ENCODE data around the gene SRRM1.
"Not testable (repeated sequence)": the region's sequence is repeated elsewhere in the genome, so short reads cannot be mapped to it uniquely, and the experiment has no call there.

The SRRM1 gene

DNA sequence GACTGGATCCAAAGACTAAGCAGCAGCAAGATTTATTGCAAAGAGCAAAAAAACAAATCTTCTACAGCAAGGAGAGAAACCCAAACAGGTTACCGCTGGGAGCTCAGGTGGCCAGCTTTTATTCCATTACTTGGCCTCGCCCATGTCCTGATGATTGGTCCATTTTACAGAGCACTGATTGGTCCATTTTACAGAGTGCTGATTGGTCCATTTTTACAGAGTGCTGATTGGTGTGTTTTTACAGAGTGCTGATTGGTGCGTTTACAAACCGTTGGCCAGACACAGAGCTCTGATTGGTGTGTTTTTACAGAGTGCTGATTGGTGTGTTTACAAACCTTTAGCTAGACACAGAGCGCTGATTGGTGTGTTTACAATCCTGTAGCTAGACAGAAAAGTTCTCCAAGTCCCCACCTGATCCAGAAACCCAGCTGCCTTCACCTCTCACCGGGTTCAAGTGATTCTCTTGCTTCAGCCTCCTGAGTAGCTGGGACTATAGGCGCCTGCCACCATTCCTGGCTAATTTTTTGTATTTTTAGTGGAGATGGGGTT, 54.4 kb downstream of the SRRM1 start:
- not testable (repeated sequence) for H3K9me3 ChIP-seq (ENCODE audit: control insufficient read depth, insufficient read depth, low read length); H3K27me3 ChIP-seq (ENCODE audit: control insufficient read depth, insufficient read depth, low read length); H3K4me3 ChIP-seq (ENCODE audit: low read depth, low read length); H3K9ac ChIP-seq (ENCODE audit: low read depth, low read length); H3K36me3 ChIP-seq (ENCODE audit: control insufficient read depth, insufficient read depth, low read length); H3K4me1 ChIP-seq (ENCODE audit: control insufficient read depth, insufficient read depth, low read length)

DNA sequence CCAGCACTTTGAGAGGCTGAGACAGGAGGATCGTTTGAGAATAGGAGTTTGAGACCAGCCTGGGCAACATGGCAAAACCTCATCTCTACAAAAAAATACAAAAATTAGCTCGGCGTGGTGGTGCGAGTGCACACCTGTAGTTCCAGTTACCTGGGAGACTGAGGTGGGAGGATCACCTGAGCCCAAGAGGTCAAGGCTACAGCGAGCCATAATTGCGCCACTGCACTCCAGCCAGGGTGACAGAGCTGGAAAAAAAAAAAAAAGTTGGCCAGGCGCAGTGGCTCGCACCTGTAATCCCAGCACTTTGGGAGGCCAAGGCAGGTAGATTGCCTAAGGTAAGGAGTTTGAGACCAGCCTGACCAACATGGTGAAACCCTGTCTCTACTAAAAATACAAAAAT, 55.2 kb downstream of the SRRM1 start:
- not testable (repeated sequence) for H3K36me3 ChIP-seq (ENCODE audit: control insufficient read depth, insufficient read depth, low read length); H3K9ac ChIP-seq (ENCODE audit: low read depth, low read length); H3K9me3 ChIP-seq (ENCODE audit: control insufficient read depth, insufficient read depth, low read length); H3K4me1 ChIP-seq (ENCODE audit: control insufficient read depth, insufficient read depth, low read length); H3K4me3 ChIP-seq (ENCODE audit: low read depth, low read length); H3K27me3 ChIP-seq (ENCODE audit: control insufficient read depth, insufficient read depth, low read length)

DNA sequence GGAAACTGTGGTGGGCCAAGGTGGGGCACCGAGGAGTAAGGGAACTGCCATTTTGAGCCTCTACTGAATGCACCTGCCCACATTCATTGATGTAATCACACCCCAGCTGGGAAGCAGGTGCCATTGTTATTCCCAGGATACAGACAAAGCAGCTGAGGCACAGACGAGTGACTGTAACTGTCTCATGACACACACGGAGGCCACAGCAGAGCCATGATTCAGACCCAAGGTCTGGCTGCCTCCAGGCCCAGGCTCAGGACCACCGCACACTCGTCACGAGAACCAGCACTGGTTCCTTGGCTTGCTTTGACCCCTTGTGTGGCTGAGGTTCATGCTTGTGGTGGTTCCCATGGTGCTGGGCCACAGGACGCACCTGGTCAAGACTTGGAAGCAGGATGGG, 56.5 kb downstream of the SRRM1 start:
- Histone ChIP-seq H3K4me3 (ENCODE audit: low read depth, low read length) (no peak overlapping the region), H3K36me3 (ENCODE audit: control insufficient read depth, insufficient read depth, low read length) (no peaks in the 10 kb centered on the region), H3K9me3 (ENCODE audit: control insufficient read depth, insufficient read depth, low read length) (no peaks in the 10 kb centered on the region), H3K27me3 (ENCODE audit: control insufficient read depth, insufficient read depth, low read length) (no peaks in the 10 kb centered on the region), H3K9ac (ENCODE audit: low read depth, low read length) (no peak overlapping the region), H3K4me1 (ENCODE audit: control insufficient read depth, insufficient read depth, low read length) (peaks cover 5% of the 10 kb centered on the region)

DNA sequence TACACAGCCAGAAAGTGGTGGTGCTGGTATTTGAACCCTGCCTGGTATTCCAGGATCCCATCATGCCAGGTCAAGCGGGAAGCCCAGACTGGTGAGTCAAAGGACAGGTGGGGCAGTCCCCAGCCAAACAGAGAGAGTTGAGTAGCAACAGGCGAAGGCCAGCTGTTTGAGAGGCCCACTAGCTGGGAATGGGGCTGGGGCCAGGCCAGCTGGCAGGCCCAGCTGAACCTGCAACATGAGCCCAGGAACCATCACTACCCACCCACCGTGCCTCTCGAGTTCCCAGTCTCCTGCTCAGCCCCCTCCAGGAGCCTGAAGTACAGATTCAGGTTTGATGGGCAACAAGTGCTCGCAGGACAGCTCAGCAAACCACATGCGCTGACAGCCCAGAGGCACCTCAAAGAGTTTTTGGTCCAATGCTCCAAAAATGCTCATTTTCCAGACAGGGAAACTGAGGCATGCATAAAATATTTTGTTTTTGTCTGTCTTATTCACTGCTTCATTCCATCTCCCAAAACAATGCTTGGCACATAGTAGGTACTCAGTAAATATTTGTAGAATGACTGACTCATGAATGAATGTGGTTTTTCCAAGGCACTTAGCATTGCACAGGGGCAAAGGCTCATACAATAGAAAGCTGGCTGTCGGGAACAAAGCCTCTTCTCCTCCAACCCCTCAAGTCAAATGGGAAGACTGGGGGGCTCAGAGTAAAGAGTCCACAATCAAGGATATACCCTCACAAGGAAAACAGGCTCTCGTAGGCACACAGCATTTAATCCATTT, 59.6 kb downstream of the SRRM1 start:
- peaks cover 10% of the 10 kb centered on the region for H3K4me1 ChIP-seq (ENCODE audit: control insufficient read depth, insufficient read depth, low read length)
- no peaks in the 10 kb centered on the region for H3K36me3 ChIP-seq (ENCODE audit: control insufficient read depth, insufficient read depth, low read length)
- H3K9me3 ChIP-seq (ENCODE audit: control insufficient read depth, insufficient read depth, low read length) = no peaks in the 10 kb centered on the region

DNA sequence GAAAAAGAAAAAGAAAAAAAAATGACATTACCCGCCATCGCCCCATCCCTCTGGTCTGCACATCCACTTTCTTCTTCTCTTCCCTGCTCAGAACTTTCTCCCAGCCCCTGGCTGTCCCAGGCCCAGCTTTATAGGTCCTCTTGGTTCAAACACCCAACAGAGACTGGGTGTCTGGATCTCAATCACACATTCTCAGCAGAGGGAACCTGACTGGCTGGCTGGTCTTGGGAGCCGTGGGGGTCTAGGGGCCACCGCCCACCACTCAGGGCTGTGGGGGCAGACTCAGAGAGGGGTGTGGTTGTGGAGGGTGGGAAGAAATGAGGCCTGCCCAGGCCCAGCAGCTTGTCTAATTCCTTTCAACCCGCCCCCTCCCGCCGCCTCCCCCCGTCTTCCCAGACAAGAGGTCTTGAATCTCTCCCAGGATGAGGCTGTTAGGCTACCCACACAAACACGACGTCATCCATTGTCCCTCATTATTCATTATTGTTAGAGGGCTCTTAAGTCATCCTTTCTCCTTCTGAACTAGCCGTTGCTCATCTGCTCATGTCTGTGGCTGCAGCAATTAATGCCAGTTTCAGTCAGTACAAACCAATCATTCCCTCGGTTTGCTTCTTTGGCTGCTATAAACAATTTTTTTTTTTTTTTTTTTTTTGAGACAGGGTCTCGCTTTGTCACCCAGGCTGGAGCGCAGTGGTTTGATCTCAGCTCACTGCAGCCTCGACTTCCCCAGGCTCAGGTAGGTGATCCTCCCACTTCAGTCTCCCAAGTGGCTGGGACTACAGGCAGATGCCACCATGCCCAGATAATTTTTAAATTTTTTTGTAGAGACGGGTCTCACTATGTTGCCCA, 61.5 kb downstream of the SRRM1 start:
- Histone ChIP-seq H3K4me1 (ENCODE audit: control insufficient read depth, insufficient read depth, low read length) (peaks cover 10% of the 10 kb centered on the region), H3K9ac (ENCODE audit: low read depth, low read length) (no peak overlapping the region), H3K4me3 (ENCODE audit: low read depth, low read length) (no peak overlapping the region), H3K36me3 (ENCODE audit: control insufficient read depth, insufficient read depth, low read length) (no peaks in the 10 kb centered on the region), H3K27me3 (ENCODE audit: control insufficient read depth, insufficient read depth, low read length) (no peaks in the 10 kb centered on the region), H3K9me3 (ENCODE audit: control insufficient read depth, insufficient read depth, low read length) (no peaks in the 10 kb centered on the region)

More for the DNA sequence above, 59.6 kb downstream of the SRRM1 start:
- Histone ChIP-seq H3K4me3 (ENCODE audit: low read depth, low read length) (no peak overlapping the region), H3K9ac (ENCODE audit: low read depth, low read length) (no peak overlapping the region), H3K27me3 (ENCODE audit: control insufficient read depth, insufficient read depth, low read length) (no peaks in the 10 kb centered on the region)

DNA sequence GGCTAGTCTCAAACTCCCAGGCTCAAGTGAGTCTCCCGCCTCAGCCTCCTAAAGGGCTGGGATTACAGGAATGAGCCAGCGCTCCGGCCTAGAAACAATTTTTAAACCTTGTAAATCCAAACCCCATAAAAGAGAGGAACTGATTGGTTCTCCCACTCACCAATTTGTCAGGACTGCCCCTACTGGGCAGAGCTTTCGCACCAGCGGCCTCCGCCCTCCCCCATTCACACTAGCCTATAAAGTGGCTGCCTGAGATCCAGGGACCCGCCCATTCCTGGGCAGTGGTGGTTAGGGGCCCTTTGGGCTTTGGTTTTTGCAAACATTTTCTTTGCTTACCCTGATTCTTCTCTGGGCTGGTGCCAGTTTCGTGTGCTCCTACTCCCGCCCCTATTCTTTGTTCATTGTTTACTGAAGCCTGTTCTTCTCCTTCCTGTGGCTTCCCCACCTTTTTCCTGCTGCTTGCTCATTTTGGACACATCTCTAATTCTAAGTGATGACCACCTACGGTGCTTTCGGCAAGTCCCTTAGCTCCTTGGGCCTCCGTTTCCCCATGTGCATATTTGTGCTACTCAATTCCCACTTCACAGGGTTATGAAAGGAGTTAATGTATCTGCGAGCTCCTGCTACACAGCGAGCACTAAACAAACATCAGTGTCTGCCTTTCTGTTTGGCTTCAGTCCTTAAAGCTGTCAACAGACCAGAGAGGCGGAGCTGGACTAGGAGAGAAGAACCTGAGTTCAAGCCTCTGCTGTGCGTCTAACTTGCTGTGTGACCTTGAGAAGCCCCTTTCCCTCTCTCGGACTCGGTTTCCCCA, 62.4 kb downstream of the SRRM1 start:
- Histone ChIP-seq H3K36me3 (ENCODE audit: control insufficient read depth, insufficient read depth, low read length) (no peaks in the 10 kb centered on the region), H3K4me3 (ENCODE audit: low read depth, low read length) (peak overlapping the region; percentile 10), H3K9ac (ENCODE audit: low read depth, low read length) (no peak overlapping the region), H3K4me1 (ENCODE audit: control insufficient read depth, insufficient read depth, low read length) (peaks cover 8% of the 10 kb centered on the region), H3K27me3 (ENCODE audit: control insufficient read depth, insufficient read depth, low read length) (no peaks in the 10 kb centered on the region), H3K9me3 (ENCODE audit: control insufficient read depth, insufficient read depth, low read length) (no peaks in the 10 kb centered on the region)

DNA sequence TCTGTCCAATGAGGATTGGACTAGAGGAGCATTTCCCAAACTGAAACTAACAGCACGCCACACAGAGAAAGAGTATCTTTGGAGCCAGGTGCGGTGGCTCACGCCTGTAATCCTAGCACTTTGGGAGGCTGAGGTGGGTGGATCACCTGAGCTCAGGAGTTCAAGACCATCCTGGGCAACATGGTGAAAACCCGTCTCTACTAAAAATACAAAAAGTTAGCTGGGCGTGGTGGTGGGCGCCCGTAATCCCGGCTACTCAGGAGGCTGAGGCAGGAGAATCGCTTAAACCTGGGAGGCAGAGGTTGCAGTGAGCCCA, 62.9 kb downstream of the SRRM1 start:
- H3K36me3 ChIP-seq (ENCODE audit: control insufficient read depth, insufficient read depth, low read length); H3K4me1 ChIP-seq (ENCODE audit: control insufficient read depth, insufficient read depth, low read length); H3K27me3 ChIP-seq (ENCODE audit: control insufficient read depth, insufficient read depth, low read length); H3K4me3 ChIP-seq (ENCODE audit: low read depth, low read length); H3K9ac ChIP-seq (ENCODE audit: low read depth, low read length); H3K9me3 ChIP-seq (ENCODE audit: control insufficient read depth, insufficient read depth, low read length): not testable (repeated sequence)

DNA sequence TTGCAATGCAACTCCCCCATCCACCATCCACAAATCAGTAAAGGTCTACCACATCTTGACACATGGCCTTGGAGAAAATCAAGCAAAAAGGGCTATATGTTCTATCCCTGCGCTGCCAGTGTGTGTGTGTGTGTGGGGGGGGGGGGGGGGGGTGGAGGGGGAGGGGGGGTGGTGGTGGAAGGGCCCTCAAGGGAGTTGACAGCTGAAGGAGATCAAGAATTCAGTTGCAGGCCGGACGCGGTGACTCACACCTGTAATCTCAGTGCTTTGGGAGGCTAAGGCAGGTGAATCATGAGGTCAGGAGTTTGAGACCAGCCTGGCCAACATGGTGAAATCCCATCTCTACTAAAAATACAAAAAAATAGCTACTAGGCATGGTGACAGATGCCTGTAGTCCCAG, 64.6 kb downstream of the SRRM1 start:
- H3K4me1 ChIP-seq (ENCODE audit: control insufficient read depth, insufficient read depth, low read length) = peaks cover 6% of the 10 kb centered on the region
- H3K36me3 ChIP-seq (ENCODE audit: control insufficient read depth, insufficient read depth, low read length) = no peaks in the 10 kb centered on the region
- no peak overlapping the region for H3K4me3 ChIP-seq (ENCODE audit: low read depth, low read length)
- no peaks in the 10 kb centered on the region for H3K27me3 ChIP-seq (ENCODE audit: control insufficient read depth, insufficient read depth, low read length)
- no peaks in the 10 kb centered on the region for H3K9me3 ChIP-seq (ENCODE audit: control insufficient read depth, insufficient read depth, low read length)
- H3K9ac ChIP-seq (ENCODE audit: low read depth, low read length) = no peak overlapping the region

DNA sequence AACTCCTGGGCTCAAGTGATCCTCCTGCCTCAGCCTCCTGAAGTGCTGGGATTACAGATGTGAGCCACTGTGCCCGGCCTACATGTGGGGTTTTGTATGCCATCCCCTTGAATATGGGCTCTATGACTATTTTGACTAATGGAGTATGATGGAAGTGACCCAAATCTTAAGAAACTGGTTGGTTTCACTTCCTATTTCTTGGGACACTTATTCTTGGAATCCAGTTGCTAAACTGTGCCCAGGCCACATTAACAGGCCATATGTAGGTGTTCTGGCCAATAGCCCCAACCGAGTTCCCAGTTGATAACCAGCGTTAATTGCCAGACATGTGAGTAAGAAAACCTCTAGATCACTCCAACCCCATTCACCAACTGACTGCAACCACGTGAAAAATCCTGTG, 65.8 kb downstream of the SRRM1 start:
- Histone ChIP-seq H3K9ac (ENCODE audit: low read depth, low read length) (no peak overlapping the region), H3K27me3 (ENCODE audit: control insufficient read depth, insufficient read depth, low read length) (no peaks in the 10 kb centered on the region), H3K36me3 (ENCODE audit: control insufficient read depth, insufficient read depth, low read length) (no peaks in the 10 kb centered on the region), H3K9me3 (ENCODE audit: control insufficient read depth, insufficient read depth, low read length) (no peaks in the 10 kb centered on the region), H3K4me3 (ENCODE audit: low read depth, low read length) (no peak overlapping the region), H3K4me1 (ENCODE audit: control insufficient read depth, insufficient read depth, low read length) (peaks cover 6% of the 10 kb centered on the region)

DNA sequence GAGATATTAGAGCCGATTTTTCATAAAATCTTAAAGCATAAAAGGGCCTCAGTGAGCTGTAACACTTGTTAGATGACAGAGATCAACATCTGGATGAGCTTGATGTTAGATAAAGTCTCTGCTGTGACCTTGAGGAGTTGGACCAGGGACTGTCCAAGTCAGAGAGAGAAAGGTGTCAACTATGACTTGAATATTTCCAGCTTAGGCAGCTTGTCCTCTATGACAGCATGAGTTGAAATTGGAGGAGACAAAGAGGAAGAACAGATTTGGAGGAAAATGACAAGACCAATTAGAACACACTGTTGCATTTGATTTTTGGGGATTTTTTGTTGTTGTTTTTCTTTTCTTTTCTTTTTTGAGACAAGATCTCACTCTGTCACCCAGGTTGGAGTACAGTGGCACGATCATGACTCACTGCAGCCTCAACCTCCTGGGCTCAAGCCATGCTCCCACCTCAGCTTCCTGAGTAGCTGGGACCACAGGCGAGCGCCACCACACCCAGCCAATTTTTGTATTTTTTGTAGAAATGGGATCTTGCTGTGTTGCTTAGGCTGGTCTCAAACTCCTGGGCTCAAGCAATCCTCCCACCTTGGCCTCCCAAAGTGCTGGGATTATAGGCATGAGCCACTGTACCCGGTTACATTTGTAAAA, 66.8 kb downstream of the SRRM1 start:
- Histone ChIP-seq H3K4me1 (ENCODE audit: control insufficient read depth, insufficient read depth, low read length) (peaks cover 2% of the 10 kb centered on the region), H3K36me3 (ENCODE audit: control insufficient read depth, insufficient read depth, low read length) (no peaks in the 10 kb centered on the region), H3K9me3 (ENCODE audit: control insufficient read depth, insufficient read depth, low read length) (no peaks in the 10 kb centered on the region), H3K27me3 (ENCODE audit: control insufficient read depth, insufficient read depth, low read length) (no peaks in the 10 kb centered on the region), H3K4me3 (ENCODE audit: low read depth, low read length) (no peak overlapping the region), H3K9ac (ENCODE audit: low read depth, low read length) (no peak overlapping the region)

DNA sequence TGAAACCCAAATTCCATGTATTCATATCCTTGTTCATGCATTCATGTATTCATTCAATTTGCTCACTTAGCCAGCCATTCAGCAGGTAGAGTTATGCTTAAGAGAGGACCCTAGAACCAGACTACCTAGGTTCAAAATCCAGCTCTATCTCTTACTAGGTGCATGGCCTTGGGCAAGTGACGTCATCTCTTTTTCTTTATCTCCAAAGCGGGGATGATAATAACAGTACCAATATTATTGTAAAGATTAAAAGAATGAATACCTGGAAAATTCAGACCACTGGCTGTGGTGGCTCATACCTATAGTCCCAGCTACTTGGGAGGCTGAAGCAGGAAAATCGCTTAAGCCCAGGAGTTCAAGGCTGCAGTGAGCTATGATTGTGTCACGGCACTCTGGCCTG, 68.2 kb downstream of the SRRM1 start:
- no peaks in the 10 kb centered on the region for H3K4me1 ChIP-seq (ENCODE audit: control insufficient read depth, insufficient read depth, low read length)
- no peaks in the 10 kb centered on the region for H3K27me3 ChIP-seq (ENCODE audit: control insufficient read depth, insufficient read depth, low read length)
- H3K9me3 ChIP-seq (ENCODE audit: control insufficient read depth, insufficient read depth, low read length) = no peaks in the 10 kb centered on the region
- H3K4me3 ChIP-seq (ENCODE audit: low read depth, low read length) = no peak overlapping the region
- no peaks in the 10 kb centered on the region for H3K36me3 ChIP-seq (ENCODE audit: control insufficient read depth, insufficient read depth, low read length)
- H3K9ac ChIP-seq (ENCODE audit: low read depth, low read length) = no peak overlapping the region
